Motor neuron (in vitro differentiated cells): ENCODE measurements around the gene C1QL1. TPM values are rescaled to one million over a fixed set of nuclear protein-coding genes. Genes with fewer than 3 reads are reported as not detected.

Experiments used
- ATAC-seq, 8 experiments: fragments of 200-7000 bp; cut with Tn5 transposase; replicated peaks in 6 of 8; 2 replicates each; pipeline ENCODE4 v1.8.0; 2021; ENCODE audit warnings: mild to moderate bottlenecking in 8 of 8, moderate library complexity in 8 of 8
- H3K27ac ChIP-seq, 2 donors: fragments of 250-450 bp; sonication (Bioruptor Pico); 2 replicates each; pipeline ENCODE4 v1.9.0; 2021; ENCODE audit warnings: antibody characterized with exemption in 2 of 2, mild to moderate bottlenecking in 2 of 2, moderate library complexity in 1 of 2
- H3K4me1 ChIP-seq, 2 donors: fragments of 250-450 bp; sonication (Bioruptor Pico); replicated peaks in 1 of 2; 2 replicates each; pipeline ENCODE4 v1.6.1; 2021; ENCODE audit warnings: antibody characterized with exemption in 2 of 2, mild to moderate bottlenecking in 2 of 2, moderate library complexity in 1 of 2
- H3K4me3 ChIP-seq, 5 donors: fragments of 250-450 bp; sonication (Bioruptor Pico); 2 replicates each; pipeline ENCODE4 v1.9.0; 2021; ENCODE audit warnings: antibody characterized with exemption in 5 of 5, mild to moderate bottlenecking in 5 of 5, moderate library complexity in 4 of 5
- WGBS, 10 experiments: fragments of 450-650 bp; shearing (Covaris generic); methylation state at CpG; one replicate each; pipeline ENCODE4 v1.0.0; 2022; 5-methylcytosine and 5-hydroxymethylcytosine counted together
- in situ Hi-C, 9 experiments: fragments of 400-800 bp; cut with MboI; loops; one replicate each; pipeline ENCODE4 v1.15.0; 2021; ENCODE audit warnings: low sequenced_read_pairs in 9 of 9, low pct_unique_long_range_greater_than_20kb in 2 of 9; ENCODE audit not compliant: unreplicated experiment in 9 of 9
- total RNA-seq, 8 experiments: library from RNA; unstranded; fragments of 300-600 nt; gene quantifications; 2 replicates each; pipeline versions ENCODE4 v1.2.3 to v1.2.4, GENCODE V29; 2022

Gene C1QL1
- total RNA-seq, 8 experiments from 2014 or later = 0.35 to 116 (median 3.3) TPM; not detected in 2

- WGBS, 10 experiments = 33 to 100% (median 51%) methylated on average over 1 to 5 of the region's 8 CpGs; no CpG with 5 or more reads in 3 of the 10 experiments
- peak in 2 of 8 experiments; percentile 35 to 36 for ATAC-seq
- Histone ChIP-seq H3K27ac (peak overlapping the region; percentile 3 to 31), H3K4me1 (peaks cover 24 to 29% of the 10 kb centered on the region in 2 donors), H3K4me3 (no peak overlapping the region)
- in situ Hi-C loops = loop anchor here in 1 of 9 experiments (25.0 kb wide), 1 partner anchor 92 kb away; the partner anchor contains the start of gene GFAP
These were observed 35.8 kb upstream of the C1QL1 start for GRCh38 chr17:45003877-45004276.

- Histone ChIP-seq H3K27ac (no peak overlapping the region), H3K4me3 (no peak overlapping the region), H3K4me1 (peaks cover 21 to 34% of the 10 kb centered on the region in 2 donors)
- in situ Hi-C loops = loop anchor here in 1 of 9 experiments (25.0 kb wide), 1 partner anchor 89 kb away; the partner anchor contains the start of gene GFAP
- ATAC-seq = no peak
- 17 to 80% (median 63%) methylated on average over 1 to 2 of the region's 3 CpGs; no CpG with 5 or more reads in 4 of the 10 experiments for WGBS, 10 experiments
These were observed 33.2 kb upstream of the C1QL1 start for GRCh38 chr17:45001310-45001709.

GRCh38 chr17:44999433-44999832 lies 31.3 kb upstream of the C1QL1 start:
- WGBS, 10 experiments = 15 to 90% (median 82%) methylated on average over 2 to 3 of the region's 3 CpGs
- no peak for ATAC-seq
- H3K4me3 ChIP-seq = no peak overlapping the region
- no peak overlapping the region for H3K27ac ChIP-seq
- peaks cover 29 to 39% of the 10 kb centered on the region in 2 donors for H3K4me1 ChIP-seq
- in situ Hi-C loops = no loop called here

- no peak overlapping the region for H3K27ac ChIP-seq
- ATAC-seq = no peak
- peaks cover 28 to 31% of the 10 kb centered on the region in 2 donors for H3K4me1 ChIP-seq
- H3K4me3 ChIP-seq = no peak overlapping the region
- in situ Hi-C loops = no loop called here
These were observed 30.5 kb upstream of the C1QL1 start for GRCh38 chr17:44998646-44999045.

- ATAC-seq = peak; percentile 54 to 93 (median 82)
- 0 to 80% (median 60%) methylated on average over 1 to 4 of the region's 7 CpGs; no CpG with 5 or more reads in 2 of the 10 experiments for WGBS, 10 experiments
- in situ Hi-C loops = no loop called here
- Histone ChIP-seq H3K4me3 (no peak overlapping the region), H3K27ac (no peak overlapping the region), H3K4me1 (peaks cover 22 to 24% of the 10 kb centered on the region in 2 donors)
These were observed 29.8 kb upstream of the C1QL1 start for GRCh38 chr17:44997733-44998520.

- no peak overlapping the region for H3K4me3 ChIP-seq
- no peak for ATAC-seq
- peaks cover 28% of the 10 kb centered on the region in 2 donors for H3K4me1 ChIP-seq
- 0 to 74% (median 45%) methylated on average over 1 to 8 of the region's 10 CpGs; no CpG with 5 or more reads in 4 of the 10 experiments for WGBS, 10 experiments
- peak overlapping the region; percentile 20 to 85 for H3K27ac ChIP-seq
- in situ Hi-C loops = no loop called here
These were observed 28.2 kb upstream of the C1QL1 start for GRCh38 chr17:44996304-44996703.

- H3K27ac ChIP-seq = peak overlapping the region; percentile 20 to 85
- peak; percentile 24 to 78 (median 51) for ATAC-seq
- in situ Hi-C loops = no loop called here
- 4 to 82% (median 40%) methylated on average over 1 to 4 of the region's 11 CpGs; no CpG with 5 or more reads in 5 of the 10 experiments for WGBS, 10 experiments
- H3K4me3 ChIP-seq = no peak overlapping the region
- H3K4me1 ChIP-seq = peaks cover 31 to 34% of the 10 kb centered on the region in 2 donors
These were observed 27.4 kb upstream of the C1QL1 start for GRCh38 chr17:44995436-44996001.

- WGBS, 10 experiments = 17 to 83% (median 58%) methylated on average over 1 to 4 of the region's 5 CpGs; no CpG with 5 or more reads in 2 of the 10 experiments
- H3K4me3 ChIP-seq = no peak overlapping the region
- peaks cover 51 to 54% of the 10 kb centered on the region in 2 donors for H3K4me1 ChIP-seq
- in situ Hi-C loops = no loop called here
- H3K27ac ChIP-seq = no peak overlapping the region
- ATAC-seq = no peak
These were observed 24.3 kb upstream of the C1QL1 start for GRCh38 chr17:44992242-44992939.

- Histone ChIP-seq H3K4me1 (peaks cover 53 to 55% of the 10 kb centered on the region in 2 donors), H3K4me3 (no peak overlapping the region), H3K27ac (no peak overlapping the region)
- 0 to 100% (median 78%) methylated on average over 1 to 7 of the region's 10 CpGs; no CpG with 5 or more reads in 2 of the 10 experiments for WGBS, 10 experiments
- no peak for ATAC-seq
- in situ Hi-C loops = no loop called here
These were observed 22.9 kb upstream of the C1QL1 start for GRCh38 chr17:44990994-44991393.

GRCh38 chr17:44989552-44990138 lies 21.5 kb upstream of the C1QL1 start:
- 0 to 90% (median 79%) methylated on average over 1 to 12 of the region's 17 CpGs; no CpG with 5 or more reads in 3 of the 10 experiments for WGBS, 10 experiments
- Histone ChIP-seq H3K27ac (peak overlapping the region; percentile 34 to 94), H3K4me3 (no peak overlapping the region), H3K4me1 (peaks cover 46 to 49% of the 10 kb centered on the region in 2 donors)
- in situ Hi-C loops = no loop called here
- ATAC-seq = no peak

GRCh38 chr17:44988044-44988942 lies 20.2 kb upstream of the C1QL1 start:
- in situ Hi-C loops = no loop called here
- H3K27ac ChIP-seq = peak overlapping the region; percentile 89 to 94
- peak in 5 of 8 experiments; percentile 56 to 73 (median 63) for ATAC-seq
- H3K4me3 ChIP-seq = peak overlapping the region; percentile 2 to 16 (median 6)
- WGBS, 10 experiments = 36 to 80% (median 60%) methylated on average over 1 to 12 of the region's 34 CpGs; no CpG with 5 or more reads in 5 of the 10 experiments
- H3K4me1 ChIP-seq = peaks cover 39 to 49% of the 10 kb centered on the region in 2 donors

- Histone ChIP-seq H3K27ac (no peak overlapping the region), H3K4me3 (no peak overlapping the region), H3K4me1 (peaks cover 50 to 54% of the 10 kb centered on the region in 2 donors)
- 17 to 86% methylated on average over 1 of the region's 4 CpGs; no CpG with 5 or more reads in 8 of the 10 experiments for WGBS, 10 experiments
- in situ Hi-C loops = no loop called here
- no peak for ATAC-seq
These were observed 15.5 kb upstream of the C1QL1 start for GRCh38 chr17:44983563-44983962.
